NCI-H128 (cell line): ENCODE data around the gene CD38.
"Not testable (repeated sequence)": the region's sequence is repeated elsewhere in the genome, so short reads cannot be mapped to it uniquely, and the experiment has no call there.

Source experiments
- DNase-seq: peaks from one replicate; lab custom pipeline; 2025; ENCODE audit not compliant: unreplicated experiment; lab: John Stamatoyannopoulos, UW

CD38 gene

DNA sequence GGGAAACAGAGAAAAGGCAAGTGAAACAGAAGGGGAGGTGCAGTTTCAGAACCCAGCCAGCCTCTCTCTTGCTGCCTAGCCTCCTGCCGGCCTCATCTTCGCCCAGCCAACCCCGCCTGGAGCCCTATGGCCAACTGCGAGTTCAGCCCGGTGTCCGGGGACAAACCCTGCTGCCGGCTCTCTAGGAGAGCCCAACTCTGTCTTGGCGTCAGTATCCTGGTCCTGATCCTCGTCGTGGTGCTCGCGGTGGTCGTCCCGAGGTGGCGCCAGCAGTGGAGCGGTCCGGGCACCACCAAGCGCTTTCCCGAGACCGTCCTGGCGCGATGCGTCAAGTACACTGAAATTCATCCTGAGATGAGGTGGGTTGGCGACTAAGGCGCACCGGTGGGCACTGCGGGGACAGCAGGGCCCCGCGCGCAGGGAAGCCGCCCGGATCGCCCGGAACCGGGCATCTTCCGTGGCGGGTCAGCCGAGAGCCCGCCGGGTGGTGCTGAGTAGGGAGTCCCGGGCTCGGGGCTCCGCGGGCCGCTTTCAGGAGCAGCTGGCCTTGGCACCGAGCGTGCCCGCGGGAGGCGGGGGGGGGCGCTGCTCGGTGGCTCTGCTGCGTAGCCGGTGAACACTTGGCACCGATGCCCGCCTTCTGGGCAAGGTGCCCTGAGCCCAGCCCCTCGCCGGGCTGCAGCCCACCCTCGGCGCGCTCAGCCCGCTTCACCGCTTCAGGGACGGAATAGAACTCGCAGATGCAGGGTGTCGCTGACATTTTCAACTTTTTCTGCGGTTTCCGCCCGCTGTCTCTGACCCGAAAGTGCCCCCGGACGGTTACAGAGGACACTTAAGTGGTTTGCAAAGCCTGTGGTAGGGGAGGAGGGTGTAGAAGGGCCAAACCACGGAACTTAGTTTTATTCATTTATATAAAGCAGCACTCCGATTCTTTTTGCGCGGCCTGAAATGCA is at the start of gene CD38:
Gene CD38 (plus strand): TSS at position 40 of the 953 bp plus-strand sequence. CDS start 87 bp downstream, at position 127.
- DNase-seq = no peak

GRCh38 chr4:15729910-15730533 is 48.1 kb upstream of the CD38 start:
- no peak for DNase-seq

GRCh38 chr4:15733061-15733460 is 45.1 kb upstream of the CD38 start:
- not testable (repeated sequence) for DNase-seq

GRCh38 chr4:15735536-15735935 is 42.6 kb upstream of the CD38 start:
- no peak for DNase-seq

DNA sequence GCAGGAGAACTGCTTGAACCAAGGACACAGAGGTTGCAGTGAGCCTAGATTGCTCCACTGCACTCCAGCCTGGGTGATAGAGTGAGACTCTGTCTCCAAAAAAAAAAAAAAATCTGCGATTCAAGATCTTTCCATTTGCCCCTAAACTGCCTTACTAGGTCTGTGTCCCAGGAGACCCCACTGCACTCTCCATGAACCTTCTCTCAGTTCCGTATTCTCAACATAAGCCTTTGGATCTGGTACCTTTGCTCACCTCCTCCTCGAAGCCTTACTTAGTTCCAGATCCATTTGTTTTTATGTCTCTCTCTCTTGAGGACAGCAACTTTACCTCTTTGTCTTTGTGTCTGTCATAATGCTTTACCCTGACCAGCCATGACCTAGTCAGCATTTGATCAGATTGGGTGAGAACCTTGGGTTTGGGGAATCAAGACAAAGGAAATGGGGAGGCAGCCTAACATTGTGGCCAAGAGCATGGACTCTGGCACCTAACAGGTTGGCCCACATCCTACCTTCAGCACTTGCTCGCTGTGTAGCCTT is 41.5 kb upstream of the CD38 start:
- DNase-seq = no peak

- DNase-seq = no peak
Observed at GRCh38 chr4:15737255-15737654, 40.9 kb upstream of the CD38 start.

DNA sequence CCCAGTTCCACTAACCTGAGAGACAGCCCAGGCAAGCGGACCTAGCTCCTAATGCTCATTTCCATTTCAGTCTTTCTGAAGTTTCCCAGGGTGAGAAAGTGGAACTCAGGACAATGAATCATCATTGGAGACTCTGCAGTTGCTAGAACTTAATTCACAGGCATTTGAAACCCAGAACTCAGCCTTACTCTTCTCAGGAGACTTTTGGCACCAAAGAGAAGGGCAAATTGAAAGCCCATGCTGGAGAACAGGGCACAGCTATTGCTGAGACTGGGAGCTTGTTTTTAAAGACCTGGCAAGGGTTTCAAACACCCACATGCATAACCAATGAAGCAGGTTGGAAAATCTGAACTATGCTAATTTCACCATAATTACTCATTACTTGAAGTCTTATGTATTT is 39.3 kb upstream of the CD38 start:
- no peak for DNase-seq

DNA sequence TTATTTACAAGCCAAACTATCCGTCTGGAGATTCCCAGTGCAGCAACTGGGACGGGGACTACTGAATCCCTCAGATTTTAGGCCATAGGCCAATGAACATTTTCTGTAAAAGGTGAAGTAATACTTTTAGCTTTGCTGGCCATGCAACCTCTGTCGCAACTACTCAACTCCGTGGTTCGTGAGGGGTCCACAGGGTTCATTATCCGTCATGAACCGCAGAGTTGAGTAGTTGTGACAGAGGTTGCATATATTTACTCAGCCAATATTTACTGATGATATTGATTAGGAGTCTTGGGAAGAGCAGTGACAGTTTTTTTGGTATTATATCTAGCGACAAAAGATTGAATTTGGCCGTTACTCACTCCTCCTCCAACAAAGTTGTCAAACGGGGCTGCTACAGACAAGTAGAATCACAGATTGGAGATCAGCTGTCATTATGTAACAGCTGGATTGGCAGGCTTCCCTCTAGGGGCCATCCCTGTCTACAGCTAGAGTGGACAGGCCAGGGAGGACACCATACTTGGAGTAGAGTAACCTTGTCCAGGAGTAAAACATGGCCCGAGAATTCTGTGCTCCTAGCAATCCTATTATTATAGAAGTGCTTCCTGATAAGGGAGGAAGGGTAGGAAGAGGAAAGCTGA is 37.2 kb upstream of the CD38 start:
- DNase-seq = no peak

GRCh38 chr4:15742083-15742582 is 36.0 kb upstream of the CD38 start:
- no peak for DNase-seq

DNA sequence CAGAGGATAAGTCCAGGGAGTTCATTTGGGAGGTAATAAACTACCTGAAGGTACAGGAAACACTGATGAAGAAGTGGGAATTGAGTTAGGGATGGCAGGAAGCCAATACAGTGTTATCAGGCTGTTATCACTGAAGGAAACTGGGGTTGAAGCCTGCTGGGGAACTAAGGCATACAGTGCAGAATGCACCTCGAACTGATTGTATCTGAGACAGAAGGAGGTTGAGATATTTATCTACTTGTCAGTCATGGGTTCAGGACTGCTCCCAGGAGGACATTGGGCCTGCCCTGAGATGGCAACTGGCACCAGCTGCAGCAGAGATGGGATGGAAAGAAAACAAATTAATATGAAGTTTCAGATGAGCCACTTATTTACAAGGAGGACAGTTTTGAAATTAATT is 35.5 kb upstream of the CD38 start:
- no peak for DNase-seq

- no peak for DNase-seq
Observed at GRCh38 chr4:15744016-15744545, 34.0 kb upstream of the CD38 start.

GRCh38 chr4:15746110-15746509 is 32.0 kb upstream of the CD38 start:
- DNase-seq = no peak

DNA sequence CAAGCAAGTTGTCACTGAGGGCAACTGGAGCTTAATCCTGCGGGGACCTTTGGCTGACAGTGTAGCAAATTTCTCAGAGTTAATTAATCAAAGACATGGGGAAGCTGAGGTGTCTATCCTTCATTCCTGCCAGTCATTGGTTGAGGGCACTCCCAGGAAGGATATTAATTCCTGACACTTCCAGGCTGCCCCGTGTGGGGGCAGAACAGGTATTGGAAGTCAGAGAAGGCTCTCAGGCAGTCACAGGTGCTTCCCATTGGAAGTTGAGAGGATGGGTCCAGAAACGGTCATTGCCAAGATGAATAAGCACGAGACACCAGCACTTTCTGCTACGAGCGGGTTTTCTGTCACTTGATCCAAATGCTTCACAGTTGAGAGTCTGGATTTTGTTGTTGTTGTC is 29.1 kb upstream of the CD38 start:
- DNase-seq = no peak

DNA sequence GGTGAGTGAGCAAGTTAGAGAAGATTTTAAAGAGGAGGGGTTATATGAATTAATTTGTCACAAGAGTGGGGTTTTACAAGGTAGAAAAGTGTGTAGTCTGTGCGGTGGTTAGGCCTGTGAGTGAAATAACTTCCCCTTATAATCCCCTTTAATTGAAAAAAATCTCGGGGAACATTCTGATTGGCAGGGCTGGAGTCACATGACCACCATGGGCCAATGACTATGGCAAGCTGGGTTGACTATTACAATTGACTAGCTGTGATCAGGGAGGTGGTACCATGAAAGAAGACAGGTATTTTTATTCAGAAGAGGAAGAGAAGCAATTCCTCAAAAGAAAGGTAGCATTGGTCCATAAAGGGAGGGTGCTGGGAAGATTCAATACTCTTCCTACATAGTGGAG is 27.0 kb upstream of the CD38 start:
- DNase-seq = no peak

- no peak for DNase-seq
Observed at GRCh38 chr4:15753081-15753480, 25.0 kb upstream of the CD38 start.

- DNase-seq = no peak
Observed at GRCh38 chr4:15753786-15754185, 24.3 kb upstream of the CD38 start.

DNA sequence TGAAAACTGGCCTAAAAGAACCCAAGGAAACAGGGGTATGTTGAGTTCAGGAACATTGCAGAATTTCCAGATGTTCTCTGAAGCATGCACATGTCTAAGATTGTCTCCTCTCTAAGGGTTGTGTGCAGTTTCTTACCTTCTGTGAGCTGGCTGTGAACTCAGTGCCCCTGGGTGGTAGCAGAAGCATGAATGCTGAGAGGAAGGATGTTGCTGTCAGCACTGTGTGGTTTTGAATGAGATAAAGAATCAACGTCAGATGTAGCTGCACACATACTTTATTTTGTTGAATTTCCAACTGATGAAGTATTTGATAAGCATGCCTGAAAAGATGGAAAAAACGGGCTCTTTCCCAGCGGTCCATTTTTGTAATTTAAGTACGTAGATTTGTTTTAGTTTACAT is 23.8 kb upstream of the CD38 start:
- DNase-seq = no peak

- no peak for DNase-seq
Observed at GRCh38 chr4:15755321-15756155, 22.6 kb upstream of the CD38 start.

DNA sequence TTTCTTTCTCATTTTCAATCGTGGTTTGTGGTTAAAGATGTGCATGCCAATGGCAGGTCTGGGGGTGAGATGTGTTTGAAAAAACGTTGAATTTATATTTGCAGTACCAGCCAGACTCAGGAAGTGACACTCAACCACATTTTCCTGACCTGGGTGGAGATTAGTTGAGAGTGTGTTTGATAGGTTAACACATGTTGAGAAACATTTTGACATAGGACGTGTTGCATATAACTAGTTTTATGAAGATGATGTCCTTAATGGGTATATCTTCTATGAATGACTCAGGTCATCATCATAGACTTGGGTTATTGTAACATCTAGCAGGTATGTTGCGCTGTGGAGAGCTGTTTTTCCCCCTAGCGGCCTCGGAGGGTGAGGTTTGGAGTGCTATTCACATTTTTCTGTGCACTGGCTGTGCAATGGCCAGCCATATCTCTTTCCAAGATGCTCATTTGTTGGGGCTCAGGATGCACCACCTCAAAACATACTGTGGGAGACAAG is 21.7 kb upstream of the CD38 start:
- DNase-seq = no peak

- DNase-seq = no peak
Observed at GRCh38 chr4:15757054-15757453, 21.1 kb upstream of the CD38 start.
